ENCODE results near the gene ZBTB38.

The ZBTB38 gene

DNA sequence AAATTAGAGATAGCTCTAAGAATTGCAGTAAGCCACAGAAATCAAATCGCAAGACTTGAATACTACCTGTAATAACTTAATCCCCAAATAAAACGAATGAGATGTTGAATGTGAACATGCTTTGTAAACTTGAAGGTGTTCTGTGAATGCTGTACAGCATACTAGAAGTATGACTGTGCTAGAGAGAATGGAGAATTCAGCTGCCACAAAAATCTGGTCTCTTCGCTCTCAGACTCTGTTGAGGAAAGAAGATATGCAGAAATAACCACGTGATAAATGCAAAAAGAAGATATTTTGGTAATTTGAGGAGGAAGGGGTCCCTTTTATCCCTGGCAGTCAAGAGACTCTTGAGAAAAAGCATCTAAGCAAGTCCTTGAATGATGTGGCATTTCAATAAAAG, 37.3 kb downstream of the ZBTB38 start:
- H3K4me3 ChIP-seq (ENCODE audit: low read depth, low read length), result no peak overlapping the region
- peak; percentile 63 for DNase-seq (ENCODE audit: low read depth, low spot score)
- in situ Hi-C loops (cut with HindIII; ENCODE audit: low sequenced_read_pairs), result no loop called here
- TF ChIP-seq, protein P1, sequence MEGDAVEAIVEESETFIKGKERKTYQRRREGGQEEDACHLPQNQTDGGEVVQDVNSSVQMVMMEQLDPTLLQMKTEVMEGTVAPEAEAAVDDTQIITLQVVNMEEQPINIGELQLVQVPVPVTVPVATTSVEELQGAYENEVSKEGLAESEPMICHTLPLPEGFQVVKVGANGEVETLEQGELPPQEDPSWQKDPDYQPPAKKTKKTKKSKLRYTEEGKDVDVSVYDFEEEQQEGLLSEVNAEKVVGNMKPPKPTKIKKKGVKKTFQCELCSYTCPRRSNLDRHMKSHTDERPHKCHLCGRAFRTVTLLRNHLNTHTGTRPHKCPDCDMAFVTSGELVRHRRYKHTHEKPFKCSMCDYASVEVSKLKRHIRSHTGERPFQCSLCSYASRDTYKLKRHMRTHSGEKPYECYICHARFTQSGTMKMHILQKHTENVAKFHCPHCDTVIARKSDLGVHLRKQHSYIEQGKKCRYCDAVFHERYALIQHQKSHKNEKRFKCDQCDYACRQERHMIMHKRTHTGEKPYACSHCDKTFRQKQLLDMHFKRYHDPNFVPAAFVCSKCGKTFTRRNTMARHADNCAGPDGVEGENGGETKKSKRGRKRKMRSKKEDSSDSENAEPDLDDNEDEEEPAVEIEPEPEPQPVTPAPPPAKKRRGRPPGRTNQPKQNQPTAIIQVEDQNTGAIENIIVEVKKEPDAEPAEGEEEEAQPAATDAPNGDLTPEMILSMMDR (IDR thresholded peaks at IDR 0.05; ENCODE audit: low read depth, low read length), result no peak

DNA sequence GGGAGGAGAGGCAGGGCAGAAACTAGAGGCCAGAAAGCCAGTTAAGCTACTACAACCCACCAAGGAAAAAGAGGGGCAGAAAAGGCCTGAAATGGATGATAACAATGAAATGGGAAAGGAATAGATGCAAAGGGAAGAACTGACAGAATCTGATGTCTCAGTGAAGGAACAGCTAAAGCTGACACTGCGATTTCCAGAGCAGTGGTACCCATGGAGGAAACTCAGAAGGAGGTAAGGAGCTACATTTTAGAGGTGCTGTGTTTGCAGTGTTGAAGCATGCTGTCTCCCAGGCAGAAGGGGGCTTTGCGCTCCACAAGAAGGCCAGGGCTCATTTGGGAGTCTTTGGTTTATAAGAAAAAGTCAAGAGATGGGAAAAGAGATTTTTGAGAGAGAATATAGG, 38.0 kb downstream of the ZBTB38 start:
- no peak for DNase-seq (ENCODE audit: low read depth, low spot score)
- no peak overlapping the region for H3K4me3 ChIP-seq (ENCODE audit: low read depth, low read length)
- in situ Hi-C loops (cut with HindIII; ENCODE audit: low sequenced_read_pairs), result no loop called here
- TF ChIP-seq, protein P1 (IDR thresholded peaks at IDR 0.05; ENCODE audit: low read depth, low read length), result no peak

DNA sequence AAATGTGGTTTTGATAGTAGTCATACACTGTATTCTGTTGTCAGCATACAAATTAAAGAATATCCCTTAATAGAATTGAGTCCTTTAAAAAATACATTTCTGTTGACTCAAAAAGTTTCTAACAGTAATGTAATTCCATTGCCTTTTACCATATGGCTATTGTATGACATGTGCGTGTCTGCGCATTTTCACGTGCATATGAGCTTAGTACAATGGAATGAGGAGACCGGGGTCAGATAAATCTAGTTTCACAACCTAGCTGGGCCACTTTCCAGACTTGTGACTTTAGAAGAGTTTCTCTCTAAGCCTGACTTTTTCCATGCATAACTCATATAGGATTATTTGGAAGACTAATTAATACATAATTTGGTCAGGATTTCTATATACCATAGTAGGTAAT, 38.7 kb downstream of the ZBTB38 start:
- in situ Hi-C loops (cut with HindIII; ENCODE audit: low sequenced_read_pairs), result no loop called here
- TF ChIP-seq, protein P1 (IDR thresholded peaks at IDR 0.05; ENCODE audit: low read depth, low read length), result no peak
- DNase-seq (ENCODE audit: low read depth, low spot score), result peak; percentile 91
- no peak overlapping the region for H3K4me3 ChIP-seq (ENCODE audit: low read depth, low read length)

DNA sequence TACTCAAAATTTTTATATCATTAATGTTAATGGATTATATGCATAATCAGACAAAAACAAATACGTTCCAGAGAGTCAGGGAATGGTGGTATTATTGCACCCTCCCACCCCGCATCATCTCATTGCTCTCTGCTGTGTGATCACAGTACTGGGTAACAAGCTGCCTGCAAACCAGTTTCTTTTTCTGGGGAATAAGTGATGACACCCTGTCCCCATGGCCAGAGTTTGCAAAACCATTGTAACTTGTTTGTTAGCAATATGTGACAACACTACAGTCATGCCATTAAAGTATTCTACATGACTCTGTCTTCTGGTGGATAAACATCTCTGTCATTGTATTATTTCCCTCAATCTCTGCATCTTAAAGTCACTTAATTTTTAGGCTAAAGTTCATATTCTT, 39.5 kb downstream of the ZBTB38 start:
- in situ Hi-C loops (cut with HindIII; ENCODE audit: low sequenced_read_pairs), result no loop called here
- no peak for DNase-seq (ENCODE audit: low read depth, low spot score)
- H3K4me3 ChIP-seq (ENCODE audit: low read depth, low read length), result no peak overlapping the region

DNA sequence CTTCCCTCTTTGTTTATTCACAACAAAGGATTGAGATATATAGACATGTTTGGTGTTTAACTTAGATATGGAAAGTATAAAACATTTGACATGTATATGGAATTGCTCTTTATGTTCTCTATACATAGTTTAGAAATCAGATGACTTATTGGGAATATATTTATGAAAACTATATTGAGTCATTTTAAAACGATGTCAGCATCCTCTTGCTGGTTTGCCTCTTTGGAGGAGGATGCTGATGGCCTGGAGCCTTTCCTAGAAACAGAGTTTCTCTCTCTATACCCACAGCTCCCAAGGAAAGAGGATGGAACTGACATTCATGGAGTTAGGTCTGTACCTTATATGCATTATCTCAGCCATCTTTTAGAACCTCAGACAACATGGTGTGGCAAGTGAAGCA, 40.3 kb downstream of the ZBTB38 start:
- H3K4me3 ChIP-seq (ENCODE audit: low read depth, low read length), result no peak overlapping the region
- TF ChIP-seq, protein P1 (IDR thresholded peaks at IDR 0.05; ENCODE audit: low read depth, low read length), result no peak
- in situ Hi-C loops (cut with HindIII; ENCODE audit: low sequenced_read_pairs), result no loop called here
- DNase-seq (ENCODE audit: low read depth, low spot score), result no peak

More for the DNA sequence above, 39.5 kb downstream of the ZBTB38 start:
- TF ChIP-seq, protein P1 (IDR thresholded peaks at IDR 0.05; ENCODE audit: low read depth, low read length), result no peak

DNA sequence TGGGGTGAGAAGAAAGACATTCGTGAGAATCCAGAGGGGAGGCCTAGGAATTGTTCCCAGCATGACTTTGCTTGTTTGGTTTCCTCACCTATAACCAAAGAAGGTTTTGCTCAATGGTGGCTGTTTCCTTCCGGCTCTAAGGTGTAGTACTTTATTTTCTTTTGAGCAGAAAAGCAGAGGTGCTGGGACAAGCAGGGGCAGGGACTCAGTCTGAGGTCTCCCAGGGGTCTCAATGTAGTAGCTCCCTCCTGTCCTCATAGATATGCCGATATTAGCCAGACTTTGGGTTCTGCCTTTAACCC, 41.6 kb downstream of the ZBTB38 start:
- H3K4me3 ChIP-seq (ENCODE audit: low read depth, low read length), result no peak overlapping the region
- TF ChIP-seq, protein P1 (IDR thresholded peaks at IDR 0.05; ENCODE audit: low read depth, low read length), result no peak
- DNase-seq (ENCODE audit: low read depth, low spot score), result no peak
- in situ Hi-C loops (cut with HindIII; ENCODE audit: low sequenced_read_pairs), result no loop called here

DNA sequence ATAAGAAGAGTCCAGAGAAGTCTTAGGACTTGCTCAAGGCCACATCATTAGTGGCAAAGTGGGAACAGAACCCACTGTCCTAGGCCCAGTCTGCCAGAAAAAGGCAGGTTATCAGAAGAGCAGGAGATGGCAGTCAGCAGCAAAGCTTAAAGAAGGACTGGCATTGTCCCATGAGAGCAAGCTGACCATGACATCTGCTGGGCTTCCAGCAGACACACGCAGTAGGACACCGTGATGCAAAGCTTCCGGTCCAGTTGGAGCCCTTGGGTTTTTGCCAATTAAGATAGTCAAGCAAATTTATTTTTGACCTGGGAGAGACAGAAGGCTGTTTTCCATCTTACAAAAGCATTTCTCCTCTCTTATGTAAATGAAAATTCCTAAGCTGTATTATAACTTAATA, 42.1 kb downstream of the ZBTB38 start:
- DNase-seq (ENCODE audit: low read depth, low spot score), result peak; percentile 70
- in situ Hi-C loops (cut with HindIII; ENCODE audit: low sequenced_read_pairs), result no loop called here
- TF ChIP-seq, protein P1 (IDR thresholded peaks at IDR 0.05; ENCODE audit: low read depth, low read length), result no peak
- no peak overlapping the region for H3K4me3 ChIP-seq (ENCODE audit: low read depth, low read length)

All from astrocyte of the spinal cord (primary cell).